H9 (cell line): ENCODE results near the gene ACTL8. TPM values are rescaled to one million over a fixed set of nuclear protein-coding genes. Genes with fewer than 3 reads are reported as not detected.

ENCODE experiments used
- DNase-seq: peaks from one replicate; pipeline ENCODE4 v3.0.0-alpha.2; 2017
- H2AFZ ChIP-seq: one replicate; pipeline ENCODE4 v1.6.1; 2013; ENCODE audit warnings: mild to moderate bottlenecking, low read length, control low read depth, moderate library complexity
- H2AK5ac ChIP-seq: 2 replicates; pipeline ENCODE4 v1.6.1; 2013; ENCODE audit warnings: low read length, control low read depth, mixed read lengths; ENCODE audit not compliant: insufficient read length
- H2BK120ac ChIP-seq: one replicate; pipeline ENCODE4 v1.6.1; 2013; ENCODE audit warnings: low read depth, mild to moderate bottlenecking, low read length, control low read depth, inconsistent platforms; ENCODE audit not compliant: poor library complexity, severe bottlenecking
- H2BK12ac ChIP-seq: 2 replicates; pipeline ENCODE4 v1.6.1; 2013; ENCODE audit warnings: low read length, control low read depth, mixed read lengths, low read depth; ENCODE audit not compliant: insufficient read length
- H2BK15ac ChIP-seq: 2 replicates; pipeline ENCODE4 v1.6.1; 2013; ENCODE audit warnings: low read depth, low read length, control low read depth
- H2BK20ac ChIP-seq: one replicate; pipeline ENCODE4 v1.6.1; 2013; ENCODE audit warnings: low read depth, mild to moderate bottlenecking, low read length, control low read depth, inconsistent platforms; ENCODE audit not compliant: poor library complexity, severe bottlenecking
- H2BK5ac ChIP-seq: 2 replicates; pipeline ENCODE4 v1.6.1; 2013; ENCODE audit warnings: low read length, control low read depth, mixed read lengths; ENCODE audit not compliant: insufficient read length
- H3K14ac ChIP-seq: 2 replicates; pipeline ENCODE4 v1.6.1; 2013; ENCODE audit warnings: low read length, control low read depth; ENCODE audit not compliant: insufficient read depth
- H3K18ac ChIP-seq: 2 replicates; pipeline ENCODE4 v1.6.1; 2013; ENCODE audit warnings: low read depth, mild to moderate bottlenecking, mixed read lengths, low read length, control low read depth; ENCODE audit not compliant: insufficient read length
- H3K23ac ChIP-seq: 2 replicates; pipeline ENCODE4 v1.6.1; 2013; ENCODE audit warnings: low read length, control low read depth, mixed read lengths, low read depth; ENCODE audit not compliant: insufficient read length
- H3K23me2 ChIP-seq: 2 replicates; pipeline ENCODE4 v1.6.1; 2013; ENCODE audit warnings: low read depth, mild to moderate bottlenecking, mixed read lengths, low read length, control low read depth; ENCODE audit not compliant: insufficient read length, poor library complexity, severe bottlenecking
- H3K27ac ChIP-seq: 2 replicates; pipeline ENCODE4 v1.5.1; 2013; ENCODE audit warnings: low read length, control low read depth, mixed read lengths, low read depth; ENCODE audit not compliant: insufficient read length
- H3K27me3 ChIP-seq: 2 replicates; pipeline ENCODE4 v1.6.1; 2013; ENCODE audit warnings: low read length, control low read depth, inconsistent platforms; ENCODE audit not compliant: insufficient read depth
- H3K4ac ChIP-seq: 2 replicates; pipeline ENCODE4 v1.6.1; 2013; ENCODE audit warnings: low read depth, mild to moderate bottlenecking, control low read depth, inconsistent platforms, low read length, moderate library complexity
- H3K4me1 ChIP-seq: 2 replicates; pipeline ENCODE4 v1.6.1; 2013; ENCODE audit warnings: low read length, control low read depth, inconsistent platforms; ENCODE audit not compliant: insufficient read depth
- H3K4me2 ChIP-seq: 2 replicates; pipeline ENCODE4 v1.6.1; 2013; ENCODE audit warnings: low read length, control low read depth, mixed read lengths; ENCODE audit not compliant: insufficient read length, insufficient read depth
- H3K56ac ChIP-seq: 2 replicates; pipeline ENCODE4 v1.6.1; 2013; ENCODE audit warnings: low read depth, mild to moderate bottlenecking, mixed read lengths, low read length, control low read depth; ENCODE audit not compliant: insufficient read length
- H3K79me1 ChIP-seq: 2 replicates; pipeline ENCODE4 v1.6.1; 2013; ENCODE audit warnings: low read depth, mild to moderate bottlenecking, moderate library complexity, low read length, control low read depth, inconsistent platforms; ENCODE audit not compliant: insufficient read depth, poor library complexity, severe bottlenecking
- H3K79me2 ChIP-seq: 2 replicates; pipeline ENCODE4 v1.6.1; 2013; ENCODE audit warnings: low read length, control low read depth, inconsistent platforms; ENCODE audit not compliant: insufficient read depth
- H3K9ac ChIP-seq: 2 replicates; pipeline ENCODE4 v1.6.1; 2013; ENCODE audit warnings: low read length, control low read depth, mixed read lengths; ENCODE audit not compliant: insufficient read length; ENCODE audit errors: extremely low read depth
- H3K9me3 ChIP-seq: one replicate; pipeline ENCODE4 v1.6.1; 2013; ENCODE audit warnings: low read depth, low read length, inconsistent platforms; ENCODE audit not compliant: control insufficient read depth
- H3T11ph ChIP-seq: one replicate; pipeline ENCODE4 v1.6.1; 2013; ENCODE audit warnings: mild to moderate bottlenecking, low read length, control low read depth, inconsistent platforms
- H4K20me1 ChIP-seq: one replicate; pipeline ENCODE4 v1.6.1; 2013; ENCODE audit not compliant: control insufficient read depth, insufficient read length, insufficient read depth
- H4K5ac ChIP-seq: 2 replicates; pipeline ENCODE4 v1.6.1; 2013; ENCODE audit warnings: low read depth, mild to moderate bottlenecking, mixed read lengths, low read length, control low read depth; ENCODE audit not compliant: insufficient read length
- H4K8ac ChIP-seq: replicated peaks from 2 replicates; pipeline ENCODE4 v1.6.1; 2013; ENCODE audit warnings: low read length, control low read depth, mixed read lengths, low read depth; ENCODE audit not compliant: insufficient read length
- H4K91ac ChIP-seq: 2 replicates; pipeline ENCODE4 v1.6.1; 2013; ENCODE audit warnings: low read depth, mild to moderate bottlenecking, moderate library complexity, mixed read lengths, low read length, control low read depth; ENCODE audit not compliant: insufficient read length
- H3K27ac Mint-ChIP-seq, 3 experiments: 2 replicates in 2 of 3; 3 replicates in 1 of 3; pipeline ENCODE4 v1.8.0; 2020 to 2021; ENCODE audit warnings: mixed read lengths in 3 of 3, mild to moderate bottlenecking in 1 of 3, moderate library complexity in 1 of 3
- H3K27me3 Mint-ChIP-seq: 2 replicates; pipeline ENCODE4 v1.8.0; 2021; ENCODE audit warnings: low read depth, mild to moderate bottlenecking, moderate library complexity, mixed read lengths
- H3K36me3 Mint-ChIP-seq, 3 experiments: 2 replicates in 2 of 3; 3 replicates in 1 of 3; pipeline ENCODE4 v1.8.0; 2020 to 2021; ENCODE audit warnings: low read depth in 3 of 3, mixed read lengths in 3 of 3; ENCODE audit not compliant: insufficient read depth in 1 of 3
- H3K4me1 Mint-ChIP-seq, 2 experiments: 2 replicates each; pipeline ENCODE4 v1.8.0; 2020; ENCODE audit warnings: mixed read lengths in 2 of 2
- H3K4me3 Mint-ChIP-seq, 2 experiments: 2 replicates in 1 of 2; 3 replicates in 1 of 2; pipeline ENCODE4 v1.8.0; 2020 to 2021; ENCODE audit warnings: mild to moderate bottlenecking in 2 of 2, mixed read lengths in 2 of 2, moderate library complexity in 1 of 2
- H3K9me3 Mint-ChIP-seq, 2 experiments: 2 replicates in 1 of 2; 3 replicates in 1 of 2; pipeline ENCODE4 v1.8.0; 2020; ENCODE audit warnings: mild to moderate bottlenecking in 2 of 2, mixed read lengths in 2 of 2, moderate library complexity in 1 of 2
- WGBS: extraction: QIAGEN DNeasy Blood & Tissue Kit; methylation state at CpG from one replicate; pipeline ENCODE4 v1.1.7; 2013; ENCODE audit warnings: missing lambda C conversion rate, low lambda C conversion rate, mixed read lengths; ENCODE audit not compliant: insufficient read length; ENCODE audit errors: extremely low coverage; 5-methylcytosine and 5-hydroxymethylcytosine counted together
- total RNA-seq: library from RNA; stranded (reverse); gene quantifications from 2 replicates; pipeline ENCODE4 v1.2.1, GENCODE V29; 2021
- TF ChIP-seq, protein P1 (sequence below): fragments of 200-600 bp; sonication (generic); conservative IDR thresholded peaks from 3 replicates; pipeline ENCODE4 v1.8.0; 2021; ENCODE audit warnings: antibody characterized with exemption, mild to moderate bottlenecking

ACTL8 gene
- total RNA-seq, 1 experiment from 2014 or later = not detected

DNA sequence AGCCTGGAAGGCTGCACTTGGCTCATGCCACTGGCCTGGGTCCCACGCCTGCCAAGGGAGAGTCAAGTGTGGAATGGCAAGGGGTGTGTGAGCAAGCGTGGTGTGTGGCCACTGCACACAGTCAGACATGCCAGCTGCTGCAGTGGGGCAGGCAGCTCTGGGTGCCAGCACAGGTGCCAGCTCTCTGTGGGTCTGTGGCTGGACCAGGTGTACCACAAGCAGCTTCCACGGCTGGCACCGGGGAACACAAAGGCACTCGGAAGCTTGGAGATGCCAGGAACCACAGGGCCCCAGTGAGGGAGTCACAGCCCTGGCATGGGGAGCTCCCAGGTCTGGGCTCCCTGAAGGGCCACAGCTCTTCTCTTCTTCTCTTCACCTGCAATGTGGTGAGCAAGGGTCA, 34.8 kb downstream of the ACTL8 start:
- H2AFZ ChIP-seq = no peak overlapping the region
- H4K5ac ChIP-seq = no peak overlapping the region
- H3K18ac ChIP-seq = no peak overlapping the region
- no peak overlapping the region for H3K27ac Mint-ChIP-seq
- H4K91ac ChIP-seq = no peak overlapping the region
- H3K79me2 ChIP-seq = no peaks in the 10 kb centered on the region
- H3K9me3 Mint-ChIP-seq = no peaks in the 10 kb centered on the region
- H4K8ac ChIP-seq = no peak overlapping the region
- no peak overlapping the region; the same call in 1 of the 2 replicates for H3K14ac ChIP-seq
- no peak overlapping the region for H3K9ac ChIP-seq
- H3K56ac ChIP-seq = no peak overlapping the region
- TF ChIP-seq, protein P1, sequence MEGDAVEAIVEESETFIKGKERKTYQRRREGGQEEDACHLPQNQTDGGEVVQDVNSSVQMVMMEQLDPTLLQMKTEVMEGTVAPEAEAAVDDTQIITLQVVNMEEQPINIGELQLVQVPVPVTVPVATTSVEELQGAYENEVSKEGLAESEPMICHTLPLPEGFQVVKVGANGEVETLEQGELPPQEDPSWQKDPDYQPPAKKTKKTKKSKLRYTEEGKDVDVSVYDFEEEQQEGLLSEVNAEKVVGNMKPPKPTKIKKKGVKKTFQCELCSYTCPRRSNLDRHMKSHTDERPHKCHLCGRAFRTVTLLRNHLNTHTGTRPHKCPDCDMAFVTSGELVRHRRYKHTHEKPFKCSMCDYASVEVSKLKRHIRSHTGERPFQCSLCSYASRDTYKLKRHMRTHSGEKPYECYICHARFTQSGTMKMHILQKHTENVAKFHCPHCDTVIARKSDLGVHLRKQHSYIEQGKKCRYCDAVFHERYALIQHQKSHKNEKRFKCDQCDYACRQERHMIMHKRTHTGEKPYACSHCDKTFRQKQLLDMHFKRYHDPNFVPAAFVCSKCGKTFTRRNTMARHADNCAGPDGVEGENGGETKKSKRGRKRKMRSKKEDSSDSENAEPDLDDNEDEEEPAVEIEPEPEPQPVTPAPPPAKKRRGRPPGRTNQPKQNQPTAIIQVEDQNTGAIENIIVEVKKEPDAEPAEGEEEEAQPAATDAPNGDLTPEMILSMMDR = no peak
- H3K27ac ChIP-seq = no peak overlapping the region
- H3K79me1 ChIP-seq = no peaks in the 10 kb centered on the region
- no peak overlapping the region for H2BK12ac ChIP-seq
- H3K4me1 Mint-ChIP-seq = no peaks in the 10 kb centered on the region
- no peaks in the 10 kb centered on the region for H3K9me3 ChIP-seq
- WGBS = no CpG with 5 or more reads among the region's 5 CpGs
- H3K27me3 ChIP-seq = no peaks in the 10 kb centered on the region
- H2BK5ac ChIP-seq = no peak overlapping the region
- no peak for DNase-seq
- H3T11ph ChIP-seq = no peak overlapping the region
- H3K27me3 Mint-ChIP-seq = peaks cover 15% of the 10 kb centered on the region
- no peak overlapping the region for H2AK5ac ChIP-seq
- no peaks in the 10 kb centered on the region for H4K20me1 ChIP-seq
- H2BK120ac ChIP-seq = no peak overlapping the region
- no peaks in the 10 kb centered on the region for H3K4me1 ChIP-seq
- no peak overlapping the region for H3K23ac ChIP-seq
- H3K4me2 ChIP-seq = no peak overlapping the region
- no peak overlapping the region for H3K4me3 Mint-ChIP-seq
- H3K36me3 Mint-ChIP-seq = no peaks in the 10 kb centered on the region
- H2BK20ac ChIP-seq = no peak overlapping the region
- H3K4ac ChIP-seq = no peak overlapping the region
- no peaks in the 10 kb centered on the region for H3K23me2 ChIP-seq
- no peak overlapping the region for H2BK15ac ChIP-seq
